Fibroblast of lung (primary cell): ENCODE measurements around the gene TTLL12. TPM values are rescaled to one million over a fixed set of nuclear protein-coding genes. Genes with fewer than 3 reads are reported as not detected.
"Not testable (repeated sequence)": the region's sequence is repeated elsewhere in the genome, so short reads cannot be mapped to it uniquely, and the experiment has no call there.

Experiments
- DNase-seq, 2 donors: peaks; one replicate each; pipeline versions ENCODE4 v3.0.0 to v3.0.0-alpha.2; 2010; ENCODE audit warnings: low read depth in 2 of 2
- H2AFZ ChIP-seq: 2 replicates; pipeline ENCODE4 v1.5.1; 2012; ENCODE audit warnings: low read length, control low read depth, inconsistent platforms
- H3K27ac ChIP-seq: 2 replicates; pipeline ENCODE4 v1.5.1; 2011; ENCODE audit warnings: low read length, control low read depth; ENCODE audit not compliant: insufficient read depth
- H3K27me3 ChIP-seq: 2 replicates; pipeline ENCODE4 v1.5.1; 2011; ENCODE audit warnings: mild to moderate bottlenecking, low read length; ENCODE audit not compliant: control insufficient read depth, insufficient read depth
- H3K36me3 ChIP-seq: 2 replicates; pipeline ENCODE4 v1.5.1; 2011; ENCODE audit warnings: low read length; ENCODE audit not compliant: control insufficient read depth, insufficient read depth
- H3K4me1 ChIP-seq: 2 replicates; pipeline ENCODE4 v1.5.1; 2011; ENCODE audit warnings: low read length; ENCODE audit not compliant: control insufficient read depth, insufficient read depth; ENCODE audit errors: extremely low read depth
- H3K4me2 ChIP-seq: 2 replicates; pipeline ENCODE4 v1.5.1; 2011; ENCODE audit warnings: low read length, control low read depth; ENCODE audit not compliant: insufficient read depth; ENCODE audit errors: extremely low read depth
- H3K4me3 ChIP-seq, 4 experiments: fragments of 200-600 bp in 1 of 4; sonication (generic) in 1 of 4; replicated peaks in 1 of 4; 2 replicates each; pipeline ENCODE4 v1.5.1; 2011 to 2016; ENCODE audit warnings: low read length in 4 of 4, low read depth in 3 of 4, mild to moderate bottlenecking in 3 of 4, control low read depth in 2 of 4, inconsistent platforms in 1 of 4, mixed read lengths in 1 of 4; ENCODE audit not compliant: insufficient read depth in 1 of 4; ENCODE audit errors: control extremely low read depth in 1 of 4
- H3K79me2 ChIP-seq: 2 replicates; pipeline ENCODE4 v1.5.1; 2012; ENCODE audit warnings: mild to moderate bottlenecking, low read length, inconsistent platforms; ENCODE audit not compliant: control insufficient read depth, insufficient read depth
- H3K9ac ChIP-seq: 2 replicates; pipeline ENCODE4 v1.5.1; 2011; ENCODE audit warnings: mild to moderate bottlenecking, low read length, control low read depth; ENCODE audit not compliant: insufficient read depth
- H3K9me3 ChIP-seq: 2 replicates; pipeline ENCODE4 v1.5.1; 2012; ENCODE audit warnings: low read depth, low read length; ENCODE audit not compliant: control insufficient read depth, insufficient read depth
- H4K20me1 ChIP-seq: 2 replicates; pipeline ENCODE4 v1.5.1; 2011; ENCODE audit warnings: low read length; ENCODE audit not compliant: control insufficient read depth, insufficient read depth; ENCODE audit errors: extremely low read depth
- EZH2 ChIP-seq: IDR thresholded peaks from 2 replicates; pipeline ENCODE4 v1.5.1; 2012; ENCODE audit warnings: low read length, control low read depth, mild to moderate bottlenecking; ENCODE audit errors: missing control alignments
- polyA plus RNA-seq, 2 donors: library from polyadenylated mRNA; depleted of rRNA in 1 of 2; stranded (reverse) in 1 of 2; unstranded in 1 of 2; fragments of >200 nt; gene quantifications; 2 replicates each; pipeline ENCODE4 v1.2.1, GENCODE V29; 2011 to 2012; ENCODE audit warnings: missing spikeins in 1 of 2
- total RNA-seq: library from RNA; depleted of rRNA; stranded (reverse); fragments of >200 nt; gene quantifications from 2 replicates; pipeline ENCODE4 v1.2.1, GENCODE V29; 2014
- TF ChIP-seq, protein P1 (sequence below), 2 donors: IDR thresholded peaks in 1 of 2; conservative IDR thresholded peaks in 1 of 2; 1 replicate in 1 of 2; 2 replicates in 1 of 2; pipeline ENCODE4 v1.5.1; 2011 to 2012; ENCODE audit warnings: low read length in 2 of 2, control low read depth in 1 of 2, inconsistent platforms in 1 of 2, low read depth in 1 of 2, mild to moderate bottlenecking in 1 of 2

TTLL12 gene
- total and polyA plus RNA-seq, 2 donors (not counting 1 experiment from before 2014, with no cell fraction given) = 6.0 to 14.7 TPM

DNA sequence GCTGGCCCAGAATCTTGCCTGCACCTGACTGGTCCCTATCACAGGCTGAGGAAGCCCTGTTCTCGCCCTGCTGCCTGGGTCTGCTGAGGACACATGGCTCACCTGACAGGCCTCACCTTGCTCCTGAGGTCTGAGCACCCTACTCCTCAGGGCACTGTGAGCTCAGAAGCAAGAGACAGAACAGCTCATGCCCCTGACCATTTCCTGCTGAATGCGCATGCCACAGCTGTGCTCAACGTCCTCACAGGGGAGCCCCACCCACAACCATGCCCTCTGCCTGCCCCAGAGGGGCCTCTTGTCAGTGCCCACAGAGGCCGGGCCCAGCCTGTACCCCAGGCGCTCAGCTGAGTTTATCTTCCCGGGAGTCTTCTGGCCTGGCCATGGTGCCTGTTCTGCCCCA is 38.4 kb downstream of the TTLL12 start:
- Histone ChIP-seq H3K27ac (no peak overlapping the region), H2AFZ (no peak overlapping the region), H3K4me2 (no peak overlapping the region), H3K9ac (no peak overlapping the region), H4K20me1 (no peaks in the 10 kb centered on the region), H3K4me1 (no peaks in the 10 kb centered on the region), H3K79me2 (peaks cover 11% of the 10 kb centered on the region), H3K4me3 (no peak overlapping the region), H3K9me3 (no peaks in the 10 kb centered on the region), H3K27me3 (no peaks in the 10 kb centered on the region), H3K36me3 (no peaks in the 10 kb centered on the region)
- TF ChIP-seq, protein P1, sequence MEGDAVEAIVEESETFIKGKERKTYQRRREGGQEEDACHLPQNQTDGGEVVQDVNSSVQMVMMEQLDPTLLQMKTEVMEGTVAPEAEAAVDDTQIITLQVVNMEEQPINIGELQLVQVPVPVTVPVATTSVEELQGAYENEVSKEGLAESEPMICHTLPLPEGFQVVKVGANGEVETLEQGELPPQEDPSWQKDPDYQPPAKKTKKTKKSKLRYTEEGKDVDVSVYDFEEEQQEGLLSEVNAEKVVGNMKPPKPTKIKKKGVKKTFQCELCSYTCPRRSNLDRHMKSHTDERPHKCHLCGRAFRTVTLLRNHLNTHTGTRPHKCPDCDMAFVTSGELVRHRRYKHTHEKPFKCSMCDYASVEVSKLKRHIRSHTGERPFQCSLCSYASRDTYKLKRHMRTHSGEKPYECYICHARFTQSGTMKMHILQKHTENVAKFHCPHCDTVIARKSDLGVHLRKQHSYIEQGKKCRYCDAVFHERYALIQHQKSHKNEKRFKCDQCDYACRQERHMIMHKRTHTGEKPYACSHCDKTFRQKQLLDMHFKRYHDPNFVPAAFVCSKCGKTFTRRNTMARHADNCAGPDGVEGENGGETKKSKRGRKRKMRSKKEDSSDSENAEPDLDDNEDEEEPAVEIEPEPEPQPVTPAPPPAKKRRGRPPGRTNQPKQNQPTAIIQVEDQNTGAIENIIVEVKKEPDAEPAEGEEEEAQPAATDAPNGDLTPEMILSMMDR (conservative IDR thresholded peaks at IDR 0.05 in 1 of 2, IDR thresholded peaks at IDR 0.05 in 1 of 2; ENCODE audit: low read depth in 1 of 2, low read length in 2 of 2) = no peak
- no peak for TF ChIP-seq EZH2
- no peak for DNase-seq

DNA sequence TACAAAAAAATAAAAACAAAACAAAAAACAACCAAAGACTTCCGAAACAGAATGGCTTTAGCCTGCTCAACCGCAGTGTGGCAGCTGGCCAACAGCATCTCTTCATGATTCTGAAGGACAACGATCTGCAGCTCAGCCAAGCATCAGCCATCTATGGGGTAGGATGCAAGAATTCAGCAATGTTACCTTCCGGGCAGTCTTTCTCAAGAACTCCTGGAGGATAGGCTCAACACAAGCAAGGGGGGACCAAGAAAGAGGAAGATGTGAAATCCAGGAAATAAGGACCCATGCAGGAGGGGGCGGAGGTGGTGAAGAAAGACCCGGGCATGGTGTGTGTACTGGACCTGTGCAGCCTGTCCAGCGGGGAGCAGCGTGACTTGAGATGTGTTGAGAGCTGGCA is 39.1 kb downstream of the TTLL12 start:
- DNase-seq = no peak
- H3K4me2 ChIP-seq = no peak overlapping the region

DNA sequence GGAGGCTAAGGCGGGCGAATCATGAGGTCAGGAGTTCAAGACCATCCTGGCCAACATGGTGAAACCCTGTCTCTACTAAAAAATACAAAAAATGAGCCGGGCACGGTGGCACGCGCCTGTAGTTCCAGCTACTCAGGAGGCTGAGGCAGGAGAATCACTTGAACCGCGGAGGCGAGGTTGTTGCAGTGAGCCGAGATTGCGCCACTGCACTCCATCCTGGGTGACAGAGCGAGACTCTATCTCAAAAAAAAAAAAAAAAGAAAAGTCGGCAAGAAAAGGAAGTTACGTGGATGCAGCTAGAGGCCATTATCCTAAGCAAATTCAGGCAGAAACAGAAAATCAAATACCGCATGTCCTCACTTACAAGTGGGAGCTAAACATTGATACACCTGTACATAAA is 40.6 kb downstream of the TTLL12 start:
- H3K27me3 ChIP-seq, H2AFZ ChIP-seq, H3K79me2 ChIP-seq, H3K4me2 ChIP-seq, H4K20me1 ChIP-seq, H3K4me3 ChIP-seq, H3K4me1 ChIP-seq, H3K9ac ChIP-seq, H3K9me3 ChIP-seq, DNase-seq, H3K36me3 ChIP-seq, H3K27ac ChIP-seq: not testable (repeated sequence)

More for the DNA sequence above, 39.1 kb downstream of the TTLL12 start:
- Histone ChIP-seq H3K9ac (no peak overlapping the region), H3K27ac (no peak overlapping the region), H3K36me3 (no peaks in the 10 kb centered on the region), H3K9me3 (no peaks in the 10 kb centered on the region), H2AFZ (no peak overlapping the region), H3K79me2 (peaks cover 13% of the 10 kb centered on the region), H3K4me1 (no peaks in the 10 kb centered on the region), H3K4me3 (no peak overlapping the region), H3K27me3 (no peaks in the 10 kb centered on the region), H4K20me1 (no peaks in the 10 kb centered on the region)
- no peak for TF ChIP-seq EZH2
- TF ChIP-seq, protein P1 (conservative IDR thresholded peaks at IDR 0.05 in 1 of 2, IDR thresholded peaks at IDR 0.05 in 1 of 2; ENCODE audit: low read depth in 1 of 2, low read length in 2 of 2) = no peak

DNA sequence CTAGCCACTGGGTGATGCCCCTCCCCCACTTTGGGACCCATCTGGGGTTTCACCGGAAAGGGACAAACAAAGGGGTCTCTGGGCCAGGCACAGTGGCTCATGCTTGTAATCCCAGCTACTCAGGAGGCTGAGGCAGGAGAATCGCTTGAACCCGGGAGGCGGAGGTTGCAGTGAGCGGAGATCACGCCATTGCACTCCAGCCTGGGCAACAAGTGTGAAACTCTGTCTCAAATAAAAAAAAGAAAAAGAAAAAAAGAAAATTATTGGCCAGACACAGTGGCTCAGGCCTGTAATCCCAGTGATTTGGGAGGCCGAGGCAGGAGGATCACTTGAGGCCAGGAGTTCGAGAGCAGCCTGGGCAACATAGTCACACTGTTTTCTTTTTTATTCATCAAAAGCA is 41.6 kb downstream of the TTLL12 start:
- not testable (repeated sequence) for H3K4me2 ChIP-seq, H3K9ac ChIP-seq, DNase-seq, H3K27me3 ChIP-seq, H3K79me2 ChIP-seq, H3K4me1 ChIP-seq, H4K20me1 ChIP-seq, H2AFZ ChIP-seq, H3K27ac ChIP-seq, H3K4me3 ChIP-seq, H3K36me3 ChIP-seq, H3K9me3 ChIP-seq
